Epidermal melanocyte (primary cell): Measurements from ENCODE around the gene EEF1A2.
"Not testable (repeated sequence)": the region's sequence is repeated elsewhere in the genome, so short reads cannot be mapped to it uniquely, and the experiment has no call there.

Experiments used
- DNase-seq: peaks from one replicate; pipeline ENCODE4 v3.0.0; 2011; ENCODE audit warnings: low spot score; ENCODE audit not compliant: insufficient read length

EEF1A2 gene

GRCh38 chr20:63487116-63487764 lies 11.6 kb downstream of the EEF1A2 start:
- DNase-seq = no peak

- DNase-seq = no peak
Measured at GRCh38 chr20:63486300-63486855, 12.5 kb downstream of the EEF1A2 start.

GRCh38 chr20:63484651-63485403 lies 14.1 kb downstream of the EEF1A2 start:
- no peak for DNase-seq

- no peak for DNase-seq
Measured at GRCh38 chr20:63484236-63484635, 14.6 kb downstream of the EEF1A2 start.

GRCh38 chr20:63483834-63484233 lies 15.0 kb downstream of the EEF1A2 start:
- DNase-seq = no peak

- DNase-seq = no peak
Measured at GRCh38 chr20:63482021-63482587, 16.8 kb downstream of the EEF1A2 start.

- no peak for DNase-seq
Measured at GRCh38 chr20:63481503-63481902, 17.4 kb downstream of the EEF1A2 start.

GRCh38 chr20:63479695-63480419 lies 19.0 kb downstream of the EEF1A2 start:
- DNase-seq = not testable (repeated sequence)

- DNase-seq = no peak
Measured at GRCh38 chr20:63478346-63479302, 20.3 kb downstream of the EEF1A2 start.

- DNase-seq = no peak
Measured at GRCh38 chr20:63477944-63478343, 20.9 kb downstream of the EEF1A2 start.

- no peak for DNase-seq
Measured at GRCh38 chr20:63477061-63477616, 21.7 kb downstream of the EEF1A2 start.

GRCh38 chr20:63475209-63475608 lies 23.7 kb downstream of the EEF1A2 start:
- no peak for DNase-seq

- no peak for DNase-seq
Measured at GRCh38 chr20:63473555-63474449, 25.1 kb downstream of the EEF1A2 start.

GRCh38 chr20:63472862-63473390 lies 26.0 kb downstream of the EEF1A2 start:
- no peak for DNase-seq

GRCh38 chr20:63471981-63472831 lies 26.7 kb downstream of the EEF1A2 start, which contains the start of gene KCNQ2:
Gene KCNQ2, minus strand, starts transcription at chr20:63472655. Its CDS starts 192 bp downstream, at chr20:63472463.
- DNase-seq = no peak

- no peak for DNase-seq
Measured at GRCh38 chr20:63471717-63471980, 27.2 kb downstream of the EEF1A2 start.

- DNase-seq = no peak
Measured at GRCh38 chr20:63471002-63471716, 27.7 kb downstream of the EEF1A2 start.
